A204.1 (cell line): ENCODE measurements around the gene MTHFSD.

Experiments used
- FAIRE-seq: peaks from 2 replicates; lab custom pipeline; 2012; peaks lifted over from hg19 to GRCh38; lab: Jason Lieb, UNC

Gene MTHFSD

GRCh38 chr16:86512860-86513470 is 42.1 kb downstream of the MTHFSD start:
- no peak for FAIRE-seq

- no peak for FAIRE-seq
Observed at GRCh38 chr16:86512301-86512859, 42.7 kb downstream of the MTHFSD start.

- no peak for FAIRE-seq
Observed at GRCh38 chr16:86511317-86512161, 43.5 kb downstream of the MTHFSD start.

GRCh38 chr16:86510465-86511261 is 44.4 kb downstream of the MTHFSD start, which contains the start of gene FOXF1:
TSS of gene FOXF1 (plus strand) at chr16:86510527. CDS start at chr16:86510570, 43 bp downstream.
- no peak for FAIRE-seq

GRCh38 chr16:86509759-86510464 is 45.1 kb downstream of the MTHFSD start:
- FAIRE-seq = no peak

GRCh38 chr16:86508947-86509758 is 45.9 kb downstream of the MTHFSD start:
- no peak for FAIRE-seq

GRCh38 chr16:86508028-86508946 is 46.7 kb downstream of the MTHFSD start:
- no peak for FAIRE-seq

- no peak for FAIRE-seq
Observed at GRCh38 chr16:86507173-86508027, 47.6 kb downstream of the MTHFSD start.

- no peak for FAIRE-seq
Observed at GRCh38 chr16:86505899-86506864, 48.9 kb downstream of the MTHFSD start.

GRCh38 chr16:86505185-86505898 is 49.7 kb downstream of the MTHFSD start:
- FAIRE-seq = no peak

GRCh38 chr16:86504315-86505184 is 50.5 kb downstream of the MTHFSD start:
- FAIRE-seq = no peak

GRCh38 chr16:86503830-86504229 is 51.2 kb downstream of the MTHFSD start:
- FAIRE-seq = no peak

- no peak for FAIRE-seq
Observed at GRCh38 chr16:86502856-86503748, 51.9 kb downstream of the MTHFSD start.

GRCh38 chr16:86501989-86502855 is 52.8 kb downstream of the MTHFSD start:
- FAIRE-seq = no peak
